OCI-LY1 (cell line): ENCODE data around the gene ERBB2.

Source experiments
- H2AFZ ChIP-seq: fragments of 200-600 bp; sonication (generic), shearing (Covaris generic); 2 replicates; pipeline ENCODE4 v1.6.0; 2014; ENCODE audit warnings: antibody characterized with exemption, mild to moderate bottlenecking, low read length
- H3F3A ChIP-seq: fragments of 200-600 bp; sonication (generic), shearing (Covaris generic); 2 replicates; pipeline ENCODE4 v1.6.0; 2014; ENCODE audit warnings: mild to moderate bottlenecking, antibody characterized with exemption, low read length, moderate library complexity; ENCODE audit not compliant: insufficient read depth
- H3K27ac ChIP-seq: fragments of 200-600 bp; sonication (generic); 2 replicates; pipeline ENCODE4 v1.5.1; 2014; ENCODE audit warnings: low read length, mixed run types, mild to moderate bottlenecking, low read depth; ENCODE audit not compliant: poor library complexity, severe bottlenecking
- H3K27me3 ChIP-seq: fragments of 200-600 bp; sonication (generic); 2 replicates; pipeline ENCODE4 v1.6.0; 2014; ENCODE audit warnings: antibody characterized with exemption, mild to moderate bottlenecking, low read length, moderate library complexity; ENCODE audit not compliant: insufficient read depth
- H3K36me3 ChIP-seq: fragments of 200-600 bp; sonication (generic); 2 replicates; pipeline ENCODE4 v1.6.1; 2014; ENCODE audit warnings: mild to moderate bottlenecking, antibody characterized with exemption, low read length, moderate library complexity, mixed read lengths; ENCODE audit not compliant: insufficient read depth
- H3K4me1 ChIP-seq: fragments of 200-600 bp; sonication (generic); 2 replicates; pipeline ENCODE4 v1.5.1; 2014; ENCODE audit warnings: mild to moderate bottlenecking, low read length, moderate library complexity; ENCODE audit not compliant: insufficient read depth, severe bottlenecking
- H3K4me2 ChIP-seq: fragments of 200-600 bp; sonication (generic), shearing (Covaris generic); 2 replicates; pipeline ENCODE4 v1.6.1; 2014; ENCODE audit warnings: low read length
- H3K4me3 ChIP-seq: fragments of 200-600 bp; sonication (generic); 2 replicates; pipeline ENCODE4 v1.5.1; 2014; ENCODE audit warnings: low read length, low read depth, mild to moderate bottlenecking, mixed read lengths; ENCODE audit not compliant: poor library complexity, severe bottlenecking
- H3K79me2 ChIP-seq: fragments of 200-600 bp; shearing (Covaris generic); 2 replicates; pipeline ENCODE4 v1.6.1; 2016; ENCODE audit warnings: mixed run types, low read length, mixed read lengths; ENCODE audit not compliant: insufficient read depth
- H3K9ac ChIP-seq: fragments of 200-600 bp; sonication (generic), shearing (Covaris generic); 2 replicates; pipeline ENCODE4 v1.6.1; 2014; ENCODE audit warnings: mild to moderate bottlenecking, low read length, mixed read lengths
- H3K9me2 ChIP-seq: fragments of 200-600 bp; sonication (generic), shearing (Covaris generic); 2 replicates; pipeline ENCODE4 v1.6.1; 2014; ENCODE audit warnings: low read depth, mild to moderate bottlenecking, low read length, mixed read lengths
- H3K9me3 ChIP-seq: fragments of 200-600 bp; shearing (Covaris generic); 2 replicates; pipeline ENCODE4 v1.6.1; 2014; ENCODE audit warnings: low read length, mixed read lengths
- H4K20me1 ChIP-seq: fragments of 200-600 bp; sonication (generic), shearing (Covaris generic); 2 replicates; pipeline ENCODE4 v1.6.0; 2016; ENCODE audit warnings: mild to moderate bottlenecking, low read length; ENCODE audit not compliant: insufficient read depth
- CTCF ChIP-seq: fragments of 200-600 bp; sonication (generic), shearing (Covaris generic); IDR thresholded peaks from 2 replicates; pipeline ENCODE4 v1.5.1; 2017; ENCODE audit warnings: mild to moderate bottlenecking, antibody characterized with exemption, low read length, moderate library complexity, mixed read lengths
- EZH2 ChIP-seq: fragments of 200-600 bp; sonication (generic), shearing (Covaris generic); IDR thresholded peaks from 2 replicates; pipeline ENCODE4 v1.8.0; 2017; ENCODE audit warnings: borderline replicate concordance, mixed run types, mild to moderate bottlenecking, antibody characterized with exemption, low read length, moderate library complexity, mixed read lengths

Gene ERBB2

GRCh38 chr17:39742126-39742855 is 42.4 kb downstream of the ERBB2 start:
- Histone ChIP-seq H2AFZ (no peak overlapping the region), H3K4me3 (no peak overlapping the region), H4K20me1 (no peaks in the 10 kb centered on the region), H3K9me3 (no peaks in the 10 kb centered on the region), H3K79me2 (no peaks in the 10 kb centered on the region), H3K9me2 (no peaks in the 10 kb centered on the region), H3K4me2 (no peak overlapping the region), H3K36me3 (no peaks in the 10 kb centered on the region), H3F3A (no peaks in the 10 kb centered on the region), H3K27ac (no peak overlapping the region), H3K27me3 (no peaks in the 10 kb centered on the region; the same call in 1 of the 2 replicates), H3K4me1 (peaks cover 30% of the 10 kb centered on the region), H3K9ac (no peak overlapping the region)
- TF ChIP-seq EZH2 (no peak), CTCF (no peak)

- H3K27ac ChIP-seq: no peak overlapping the region
Observed at GRCh38 chr17:39742856-39743436, 43.1 kb downstream of the ERBB2 start.

GRCh38 chr17:39744075-39744835 is 44.4 kb downstream of the ERBB2 start:
- Histone ChIP-seq H3K9me2 (no peaks in the 10 kb centered on the region), H3K36me3 (no peaks in the 10 kb centered on the region), H3K9ac (no peak overlapping the region), H2AFZ (no peak overlapping the region), H3F3A (no peaks in the 10 kb centered on the region), H4K20me1 (no peaks in the 10 kb centered on the region), H3K4me2 (no peak overlapping the region), H3K4me1 (peaks cover 11% of the 10 kb centered on the region), H3K9me3 (no peaks in the 10 kb centered on the region), H3K79me2 (no peaks in the 10 kb centered on the region), H3K27ac (no peak overlapping the region), H3K27me3 (no peaks in the 10 kb centered on the region), H3K4me3 (no peak overlapping the region)
- no peak for TF ChIP-seq EZH2
- TF ChIP-seq CTCF: no peak

More at GRCh38 chr17:39742856-39743436, 43.1 kb downstream of the ERBB2 start:
- Histone ChIP-seq H3K9ac (no peak overlapping the region), H4K20me1 (no peaks in the 10 kb centered on the region), H3K9me2 (no peaks in the 10 kb centered on the region), H3F3A (no peaks in the 10 kb centered on the region), H3K27me3 (no peaks in the 10 kb centered on the region; the same call in 1 of the 2 replicates), H3K4me3 (no peak overlapping the region), H3K79me2 (no peaks in the 10 kb centered on the region), H3K4me1 (peaks cover 24% of the 10 kb centered on the region), H3K36me3 (no peaks in the 10 kb centered on the region), H2AFZ (no peak overlapping the region), H3K9me3 (no peaks in the 10 kb centered on the region), H3K4me2 (no peak overlapping the region)
- TF ChIP-seq CTCF: no peak
- no peak for TF ChIP-seq EZH2
